ENCODE results near the gene MTX1.

DNA sequence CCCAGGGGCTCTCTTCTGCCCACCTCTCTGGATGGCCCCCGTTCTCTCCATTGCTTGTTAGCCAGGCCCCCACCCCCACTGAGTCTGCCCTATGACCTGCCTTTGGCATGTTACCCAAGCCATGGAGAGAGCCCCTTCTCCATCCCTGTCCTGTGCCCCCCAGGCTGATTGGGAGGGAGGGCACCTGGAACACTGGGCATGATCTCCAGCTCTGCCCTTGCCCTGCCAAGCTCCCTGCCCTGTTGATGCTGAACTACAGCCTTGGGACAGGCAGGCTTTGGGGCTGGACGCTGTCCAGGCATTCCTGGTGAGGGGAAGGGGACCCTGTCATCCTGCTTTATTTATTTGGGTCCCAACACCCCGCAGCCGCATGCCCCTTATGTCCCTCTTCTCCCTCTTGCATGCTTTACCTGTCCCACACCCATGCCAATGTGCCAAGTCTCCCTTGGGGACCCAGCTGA lies 24.1 kb upstream of the MTX1 start:
- TF ChIP-seq, protein P1, sequence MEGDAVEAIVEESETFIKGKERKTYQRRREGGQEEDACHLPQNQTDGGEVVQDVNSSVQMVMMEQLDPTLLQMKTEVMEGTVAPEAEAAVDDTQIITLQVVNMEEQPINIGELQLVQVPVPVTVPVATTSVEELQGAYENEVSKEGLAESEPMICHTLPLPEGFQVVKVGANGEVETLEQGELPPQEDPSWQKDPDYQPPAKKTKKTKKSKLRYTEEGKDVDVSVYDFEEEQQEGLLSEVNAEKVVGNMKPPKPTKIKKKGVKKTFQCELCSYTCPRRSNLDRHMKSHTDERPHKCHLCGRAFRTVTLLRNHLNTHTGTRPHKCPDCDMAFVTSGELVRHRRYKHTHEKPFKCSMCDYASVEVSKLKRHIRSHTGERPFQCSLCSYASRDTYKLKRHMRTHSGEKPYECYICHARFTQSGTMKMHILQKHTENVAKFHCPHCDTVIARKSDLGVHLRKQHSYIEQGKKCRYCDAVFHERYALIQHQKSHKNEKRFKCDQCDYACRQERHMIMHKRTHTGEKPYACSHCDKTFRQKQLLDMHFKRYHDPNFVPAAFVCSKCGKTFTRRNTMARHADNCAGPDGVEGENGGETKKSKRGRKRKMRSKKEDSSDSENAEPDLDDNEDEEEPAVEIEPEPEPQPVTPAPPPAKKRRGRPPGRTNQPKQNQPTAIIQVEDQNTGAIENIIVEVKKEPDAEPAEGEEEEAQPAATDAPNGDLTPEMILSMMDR (IDR thresholded peaks at IDR 0.05): no peak
- TF ChIP-seq CEBPB (IDR thresholded peaks at IDR 0.05) (no peak), ZC3H11A (IDR thresholded peaks at IDR 0.05) (no peak), NPAS2 (CRISPR knock-in tag; IDR thresholded peaks at IDR 0.05; ENCODE audit: borderline replicate concordance) (no peak), POLR2A (IDR thresholded peaks at IDR 0.05; ENCODE audit: low read length) (no peak), RAD21 (conservative IDR thresholded peaks at IDR 0.05 in 1 of 2, IDR thresholded peaks at IDR 0.05 in 1 of 2) (no peak), PBX3 (IDR thresholded peaks at IDR 0.05) (no peak), EP300 (IDR thresholded peaks at IDR 0.05) (no peak)
